Keratinocyte (primary cell): ENCODE results near the gene ZNF503. TPM values are rescaled to one million over a fixed set of nuclear protein-coding genes. Genes with fewer than 3 reads are reported as not detected.

Experiments used
- DNase-seq: peaks from one replicate; pipeline ENCODE4 v3.0.0-alpha.2; 2011; ENCODE audit warnings: low read depth, missing footprints, low spot score
- FAIRE-seq: peaks from 2 replicates; lab custom pipeline; 2011; peaks lifted over from hg19 to GRCh38; lab: Jason Lieb, UNC
- H2AFZ ChIP-seq: 2 replicates; pipeline ENCODE4 v1.6.0; 2012; ENCODE audit warnings: low read length, control low read depth, inconsistent platforms; ENCODE audit not compliant: control insufficient read depth
- H3K27ac ChIP-seq: 2 replicates; pipeline ENCODE4 v1.5.1; 2011; ENCODE audit warnings: low read length; ENCODE audit not compliant: control insufficient read depth, insufficient read depth
- H3K27me3 ChIP-seq: 3 replicates; pipeline ENCODE4 v1.6.0; 2011; ENCODE audit warnings: low read length; ENCODE audit not compliant: control insufficient read depth, insufficient read depth; ENCODE audit errors: extremely low read depth
- H3K36me3 ChIP-seq, 2 experiments: 2 replicates in 1 of 2; 3 replicates in 1 of 2; pipeline ENCODE4 v1.5.1; 2011; ENCODE audit warnings: low read length in 2 of 2, mild to moderate bottlenecking in 1 of 2; ENCODE audit not compliant: control insufficient read depth in 2 of 2, insufficient read depth in 2 of 2; ENCODE audit errors: extremely low read depth in 1 of 2
- H3K4me1 ChIP-seq: 3 replicates; pipeline ENCODE4 v1.5.1; 2011; ENCODE audit warnings: low read length; ENCODE audit not compliant: control insufficient read depth, insufficient read depth; ENCODE audit errors: extremely low read depth
- H3K4me2 ChIP-seq: 3 replicates; pipeline ENCODE4 v1.6.0; 2011; ENCODE audit warnings: low read depth, low read length; ENCODE audit not compliant: control insufficient read depth, insufficient read depth; ENCODE audit errors: extremely low read depth
- H3K4me3 ChIP-seq, 3 experiments: fragments of 200-600 bp in 1 of 3; sonication (generic) in 1 of 3; 2 replicates in 2 of 3; 3 replicates in 1 of 3; pipeline ENCODE4 v1.5.1; 2011 to 2016; ENCODE audit warnings: low read length in 3 of 3, mild to moderate bottlenecking in 3 of 3, control low read depth in 2 of 3, inconsistent platforms in 1 of 3, low read depth in 1 of 3, mixed read lengths in 1 of 3, mixed run types in 1 of 3, moderate library complexity in 1 of 3; ENCODE audit not compliant: control insufficient read depth in 2 of 3, insufficient read depth in 2 of 3; ENCODE audit errors: extremely low read depth in 1 of 3
- H3K79me2 ChIP-seq: 2 replicates; pipeline ENCODE4 v1.6.0; 2012; ENCODE audit warnings: low read length; ENCODE audit not compliant: control insufficient read depth, insufficient read depth
- H3K9ac ChIP-seq: 3 replicates; pipeline ENCODE4 v1.6.0; 2011; ENCODE audit warnings: low read length; ENCODE audit not compliant: control insufficient read depth, insufficient read depth; ENCODE audit errors: extremely low read depth
- H3K9me1 ChIP-seq: 3 replicates; pipeline ENCODE4 v1.6.0; 2011; ENCODE audit warnings: low read length; ENCODE audit not compliant: control insufficient read depth, insufficient read depth; ENCODE audit errors: extremely low read depth
- H3K9me3 ChIP-seq: 2 replicates; pipeline ENCODE4 v1.5.1; 2012; ENCODE audit warnings: low read depth, low read length; ENCODE audit not compliant: control insufficient read depth
- H4K20me1 ChIP-seq: 3 replicates; pipeline ENCODE4 v1.6.0; 2011; ENCODE audit warnings: low read length; ENCODE audit not compliant: control insufficient read depth, insufficient read depth; ENCODE audit errors: extremely low read depth
- CTCF ChIP-seq, 3 experiments: IDR thresholded peaks in 1 of 3; conservative IDR thresholded peaks in 1 of 3; optimal IDR thresholded peaks in 1 of 3; 2 replicates in 2 of 3; 3 replicates in 1 of 3; pipeline versions ENCODE3 to v1.5.1; 2011; ENCODE audit warnings: low read length in 3 of 3, mild to moderate bottlenecking in 3 of 3, moderate library complexity in 2 of 3, control low read depth in 1 of 3, inconsistent platforms in 1 of 3; ENCODE audit not compliant: insufficient read depth in 2 of 3; ENCODE audit errors: extremely low read depth in 1 of 3
- EZH2 ChIP-seq: IDR thresholded peaks from one replicate; pipeline ENCODE4 v1.6.1; 2012; ENCODE audit warnings: inconsistent platforms, mild to moderate bottlenecking, low read length, moderate library complexity
- dilution Hi-C: fragments of 300-500 bp; cut with MboI; formaldehyde crosslinking; loops from one replicate; pipeline ENCODE4 v1.7.0; 2020; ENCODE audit warnings: low sequenced_read_pairs; ENCODE audit not compliant: extremely low pct_ligation_motif_present
- polyA plus RNA-seq, 5 experiments: library from polyadenylated mRNA; depleted of rRNA in 3 of 5; stranded (reverse) in 3 of 5; stranded (forward) in 1 of 5; unstranded in 1 of 5; fragments of >200 nt; gene quantifications; 1 replicate in 1 of 5; 2 replicates in 3 of 5; 3 replicates in 1 of 5; pipeline versions ENCODE4 v1.2.1 to v1.2.3, GENCODE V29; 2011 to 2012; ENCODE audit warnings: missing spikeins in 2 of 5, low read depth in 1 of 5, low replicate concordance in 1 of 5

ZNF503 gene
- polyA plus RNA-seq, 1 donor (not counting 4 experiments of a cell fraction or from before 2014, with no cell fraction given) = 1.5 TPM

GRCh38 chr10:75402486-75403143 is 1.1 kb upstream of the ZNF503 start:
- FAIRE-seq = no peak
- H3K9me1 ChIP-seq = no peaks in the 10 kb centered on the region
- H3K4me2 ChIP-seq = peak overlapping the region; percentile 95

GRCh38 chr10:75400771-75401568 is 594 bp downstream of the ZNF503 start:
- Histone ChIP-seq H3K27me3 (no peaks in the 10 kb centered on the region), H3K9ac (peak overlapping the region; percentile 85), H2AFZ (peak overlapping the region; percentile 78), H3K9me1 (no peaks in the 10 kb centered on the region), H3K9me3 (no peaks in the 10 kb centered on the region), H4K20me1 (no peaks in the 10 kb centered on the region), H3K36me3 (no peaks in the 10 kb centered on the region), H3K4me1 (peaks cover 27% of the 10 kb centered on the region), H3K4me3 (peak overlapping the region; percentile 93 to 97 (median 94)), H3K4me2 (peak overlapping the region; percentile 80), H3K27ac (peak overlapping the region; percentile 82), H3K79me2 (peaks cover 30% of the 10 kb centered on the region)
- dilution Hi-C loops = no loop called here
- TF ChIP-seq CTCF (optimal IDR thresholded peaks at IDR 0.05 in 1 of 3, IDR thresholded peaks at IDR 0.05 in 1 of 3, conservative IDR thresholded peaks at IDR 0.05 in 1 of 3; ENCODE audit: extremely low read depth in 1 of 3, insufficient read depth in 2 of 3, low read length in 3 of 3) (no peak), EZH2 (no peak)
- DNase-seq = no peak
- FAIRE-seq = no peak

More at GRCh38 chr10:75402486-75403143, 1.1 kb upstream of the ZNF503 start:
- no peaks in the 10 kb centered on the region for H3K27me3 ChIP-seq
- TF ChIP-seq EZH2 (no peak), CTCF (optimal IDR thresholded peaks at IDR 0.05 in 1 of 3, IDR thresholded peaks at IDR 0.05 in 1 of 3, conservative IDR thresholded peaks at IDR 0.05 in 1 of 3; ENCODE audit: extremely low read depth in 1 of 3, insufficient read depth in 2 of 3, low read length in 3 of 3) (no peak)
- H2AFZ ChIP-seq = peak overlapping the region; percentile 69
- no peaks in the 10 kb centered on the region for H4K20me1 ChIP-seq
- H3K36me3 ChIP-seq = peaks cover 0 to 2% of the 10 kb centered on the region in 2 experiments
- peaks cover 30% of the 10 kb centered on the region for H3K79me2 ChIP-seq
- dilution Hi-C loops = no loop called here
- peaks cover 24% of the 10 kb centered on the region for H3K4me1 ChIP-seq
- no peak for DNase-seq
- peak overlapping the region; percentile 85 for H3K9ac ChIP-seq
- peak overlapping the region; percentile 69 for H3K27ac ChIP-seq
- H3K4me3 ChIP-seq = peak overlapping the region; percentile 78 to 93 (median 90)
- no peaks in the 10 kb centered on the region for H3K9me3 ChIP-seq
